HepG2 (cell line): ENCODE results near the gene IL17RB. TPM values are rescaled to one million over a fixed set of nuclear protein-coding genes. Genes with fewer than 3 reads are reported as not detected.

Experiments
- ATAC-seq: fragments of 200-7000 bp; cut with Tn5 transposase; 3 replicates; pipeline ENCODE4 v1.9.1; 2020; ENCODE audit warnings: mild to moderate bottlenecking, moderate library complexity
- BruUV-seq: library from RNA; stranded (reverse); fragments of 400-500 nt; replicated peaks from 2 replicates; lab custom pipeline; 2021; lab: Mats Ljungman, UMichigan
- CTCF ChIA-PET: fragments of 300-600 bp; formaldehyde crosslinking; extraction: SDS; loops from one replicate; lab custom pipeline; 2021; ENCODE audit warnings: low total read pairs, inconsistent platforms, low intra/inter-chr PET ratio; lab: Yijun Ruan, JAX
- POLR2A ChIA-PET: fragments of 350-600 bp; sonication (Branson Sonifier 250); formaldehyde crosslinking; loops from one replicate; lab custom pipeline; 2020; ENCODE audit warnings: antibody characterized with exemption, inconsistent platforms; lab: Yijun Ruan, JAX
- DNase-seq: peaks from one replicate; pipeline ENCODE4 v3.0.0-alpha.2; 2015; ENCODE audit warnings: low spot score
- FAIRE-seq: peaks from 3 replicates; lab custom pipeline; 2011; peaks lifted over from hg19 to GRCh38; lab: Jason Lieb, UNC
- H2AFZ ChIP-seq: one replicate; pipeline ENCODE4 v1.6.1; 2011; ENCODE audit warnings: low read length, inconsistent platforms
- H3K27ac ChIP-seq: fragments of 300-600 bp; 3 replicates; pipeline ENCODE4 v1.8.0; 2011; ENCODE audit warnings: mixed run types, mild to moderate bottlenecking, mixed read lengths, low read length, inconsistent platforms; ENCODE audit not compliant: insufficient read depth; ENCODE audit errors: extremely low read length
- H3K27me3 ChIP-seq, 2 experiments: fragments of 200-600 bp in 1 of 2; 2 replicates in 1 of 2; 3 replicates in 1 of 2; pipeline versions ENCODE4 v1.6.0 to v1.8.0; 2011; ENCODE audit warnings: low read length in 2 of 2, mild to moderate bottlenecking in 2 of 2, moderate library complexity in 2 of 2, inconsistent platforms in 1 of 2; ENCODE audit not compliant: insufficient read depth in 2 of 2, control insufficient read depth in 1 of 2
- H3K36me3 ChIP-seq, 2 experiments: fragments of 200-600 bp in 1 of 2; replicated peaks in 1 of 2; 2 replicates in 1 of 2; 3 replicates in 1 of 2; pipeline versions ENCODE4 v1.5.1 to v1.8.0; 2011; ENCODE audit warnings: low read length in 2 of 2, inconsistent platforms in 1 of 2; ENCODE audit not compliant: insufficient read depth in 2 of 2, control insufficient read depth in 1 of 2
- H3K4me1 ChIP-seq: 2 replicates; pipeline ENCODE4 v1.5.1; 2012; ENCODE audit warnings: low read length, inconsistent platforms; ENCODE audit not compliant: insufficient read depth
- H3K4me2 ChIP-seq: 2 replicates; pipeline ENCODE4 v1.6.0; 2011; ENCODE audit warnings: low read depth, low read length, inconsistent platforms
- H3K4me3 ChIP-seq, 3 experiments: fragments of 200-600 bp in 1 of 3; sonication (generic), shearing (Covaris generic) in 1 of 3; replicated peaks in 1 of 3; 2 replicates each; pipeline ENCODE4 v1.5.1; 2011 to 2016; ENCODE audit warnings: low read length in 3 of 3, inconsistent platforms in 2 of 3, low read depth in 2 of 3, mild to moderate bottlenecking in 2 of 3, control low read depth in 1 of 3, mixed read lengths in 1 of 3; ENCODE audit not compliant: insufficient read depth in 1 of 3
- H3K79me2 ChIP-seq: one replicate; pipeline ENCODE4 v1.6.1; 2011; ENCODE audit warnings: low read length, inconsistent platforms; ENCODE audit not compliant: insufficient read depth
- H3K9ac ChIP-seq: 2 replicates; pipeline ENCODE4 v1.6.0; 2011; ENCODE audit warnings: mild to moderate bottlenecking, low read depth, low read length, inconsistent platforms; ENCODE audit not compliant: insufficient read depth
- H3K9me3 ChIP-seq: 2 replicates; pipeline ENCODE4 v1.5.1; 2012; ENCODE audit warnings: mild to moderate bottlenecking, low read length
- H4K20me1 ChIP-seq: 2 replicates; pipeline ENCODE4 v1.6.0; 2011; ENCODE audit warnings: inconsistent platforms, mild to moderate bottlenecking, low read length, moderate library complexity; ENCODE audit not compliant: insufficient read depth
- POGZ ChIP-seq: sonication (generic); formaldehyde crosslinking; IDR thresholded peaks from 2 replicates; pipeline ENCODE4 v1.4.0; 2020; ENCODE audit warnings: mild to moderate bottlenecking, missing genetic modification reagents
- ZC3H13 ChIP-seq: sonication (generic); formaldehyde crosslinking; IDR thresholded peaks from 2 replicates; pipeline ENCODE4 v1.8.1; 2023; ENCODE audit warnings: mild to moderate bottlenecking, missing genetic modification reagents, moderate library complexity
- ZNF598 ChIP-seq: sonication (generic); formaldehyde crosslinking; IDR thresholded peaks from 2 replicates; pipeline ENCODE4 v1.5.1; 2020; ENCODE audit warnings: mild to moderate bottlenecking, missing genetic modification reagents, borderline replicate concordance
- ZSCAN29 ChIP-seq: sonication (generic); formaldehyde crosslinking; conservative IDR thresholded peaks from 2 replicates; pipeline ENCODE4 v1.4.0; 2020; ENCODE audit warnings: mild to moderate bottlenecking, missing genetic modification reagents
- WGBS: methylation state at CpG from one replicate; pipeline ENCODE4 v1.1.6; 2017; ENCODE audit warnings: low lambda C conversion rate; 5-methylcytosine and 5-hydroxymethylcytosine counted together
- in situ Hi-C: cut with HindIII; loops from 2 replicates; pipeline ENCODE4 v1.10.0; 2017; ENCODE audit warnings: low pct_unique_long_range_greater_than_20kb; ENCODE audit not compliant: extremely low pct_ligation_motif_present
- intact Hi-C: fragments of 100-400 bp; cut with micrococcal nuclease; formaldehyde crosslinking; loops from one replicate; pipeline ENCODE4 v1.10.0; 2022; ENCODE audit not compliant: unreplicated experiment
- polyA plus RNA-seq, 8 experiments: library from polyadenylated mRNA; depleted of rRNA in 3 of 8; stranded (reverse) in 7 of 8; unstranded in 1 of 8; fragments of >200 nt; fragmentation: Illumina TruSeq in 4 of 8; extraction: Trizol in 4 of 8; gene quantifications; 2 replicates each; pipeline versions ENCODE4 v1.2.1 to v1.2.3, GENCODE V29; 2011 to 2016; ENCODE audit warnings: low read depth in 4 of 8, missing spikeins in 1 of 8, mixed read lengths in 1 of 8; ENCODE audit not compliant: insufficient read depth in 1 of 8
- total RNA-seq, 5 experiments: library from RNA; depleted of rRNA; stranded (reverse); fragments of >200 nt; fragmentation: Illumina TruSeq; extraction: Trizol; gene quantifications; 2 replicates each; pipeline ENCODE4 v1.2.3, GENCODE V29; 2016; ENCODE audit warnings: low read depth in 1 of 5

The IL17RB gene
- total and polyA plus RNA-seq, 2 of the 13 experiments (the other 11 are each of a cell fraction or from before 2014, with no cell fraction given): 130 to 190 TPM

DNA sequence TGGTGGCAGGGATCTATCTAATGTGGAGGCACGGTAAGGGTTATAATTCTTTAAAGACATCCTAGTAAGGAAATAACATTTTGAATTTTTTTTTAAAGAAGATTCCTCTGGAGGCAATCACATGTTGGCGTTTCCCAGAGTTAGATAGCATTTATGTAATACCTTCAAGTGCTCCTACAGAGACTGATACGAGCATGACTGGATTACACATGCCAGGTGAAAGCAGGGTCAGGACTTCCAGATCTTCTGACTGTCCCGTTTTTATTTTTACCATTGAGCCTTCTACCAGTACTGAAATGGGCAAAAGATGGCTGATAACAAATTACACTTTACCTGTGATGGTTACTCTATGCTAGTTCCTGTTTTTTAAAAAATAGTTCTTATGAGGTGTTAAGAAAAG is 13.8 kb downstream of the IL17RB start:
- ATAC-seq: no peak
- no peak overlapping the region for H3K4me3 ChIP-seq
- H3K79me2 ChIP-seq: no peaks in the 10 kb centered on the region
- CTCF ChIA-PET: no interaction called here
- in situ Hi-C loops (no loop called here), intact Hi-C loops (no loop called here)
- no peak for FAIRE-seq
- H3K27me3 ChIP-seq: no peaks in the 10 kb centered on the region
- peaks cover 29% of the 10 kb centered on the region for H3K4me1 ChIP-seq
- POLR2A ChIA-PET: interaction anchor here (1.9 to 5.5 kb wide), 2 partner anchors 15 to 18 kb away, joined by 4 to 32 read pairs; no protein-coding TSS in a partner anchor
- no TSS peak for BruUV-seq
- no peak overlapping the region for H3K4me2 ChIP-seq
- no peak overlapping the region for H3K27ac ChIP-seq
- peaks cover 35 to 73% of the 10 kb centered on the region in 2 experiments for H3K36me3 ChIP-seq
- 84% methylated on average over 4 of the region's 4 CpGs for WGBS
- H4K20me1 ChIP-seq: 0 out of 2 replicates have a peak, but pooled peaks cover 2% of the 10 kb centered on the region
- no peak overlapping the region for H2AFZ ChIP-seq
- no peak for TF ChIP-seq POGZ (CRISPR knock-in tag)
- no peak for TF ChIP-seq ZSCAN29 (CRISPR knock-in tag)
- no peak for DNase-seq
- no peak overlapping the region for H3K9ac ChIP-seq
- H3K9me3 ChIP-seq: no peaks in the 10 kb centered on the region

GRCh38 chr3:53862241-53862640 is 15.9 kb downstream of the IL17RB start:
- no peaks in the 10 kb centered on the region for H3K9me3 ChIP-seq
- no TSS peak for BruUV-seq
- no peak for FAIRE-seq
- intact Hi-C loops (no loop called here), in situ Hi-C loops (no loop called here)
- ChIA-PET CTCF (no interaction called here), POLR2A (interaction anchor here (1.9 to 5.5 kb wide), 2 partner anchors 17 to 20 kb away, joined by 4 to 32 read pairs; no protein-coding TSS in a partner anchor)
- no peak for DNase-seq
- no peak overlapping the region for H3K4me3 ChIP-seq
- H4K20me1 ChIP-seq: 0 out of 2 replicates have a peak, but pooled peaks cover 2% of the 10 kb centered on the region
- no peak overlapping the region for H2AFZ ChIP-seq
- no peak for ATAC-seq
- H3K4me1 ChIP-seq: peaks cover 29% of the 10 kb centered on the region
- peaks cover 29 to 54% of the 10 kb centered on the region in 2 experiments for H3K36me3 ChIP-seq
- WGBS: 97% methylated on average over 3 of the region's 3 CpGs
- TF ChIP-seq ZC3H13 (CRISPR knock-in tag) (peak; percentile 52; the same call in 1 of the 2 replicates), ZNF598 (CRISPR knock-in tag) (no peak)
- TF ChIP-seq, all 625 proteins: peak for 1
- H3K4me2 ChIP-seq: no peak overlapping the region
- no peak overlapping the region for H3K9ac ChIP-seq
- H3K27ac ChIP-seq: no peak overlapping the region
- H3K79me2 ChIP-seq: no peaks in the 10 kb centered on the region
- H3K27me3 ChIP-seq: no peaks in the 10 kb centered on the region
